A673 (cell line): ENCODE results near the gene MMD.

Source experiments
- CTCF ChIP-seq: fragments of 300-800, 200-600 bp; sonication (generic); conservative IDR thresholded peaks from 2 replicates; pipeline ENCODE4 v1.5.1; 2017; ENCODE audit warnings: low read depth, mild to moderate bottlenecking, antibody characterized with exemption, low read length, moderate library complexity, mixed read lengths
- EZH2 ChIP-seq: fragments of 200-600 bp; sonication (generic); IDR thresholded peaks from 2 replicates; pipeline ENCODE4 v1.6.1; 2017; ENCODE audit warnings: borderline replicate concordance, low read depth, mild to moderate bottlenecking, mixed read lengths, antibody characterized with exemption, low read length; ENCODE audit not compliant: poor library complexity, severe bottlenecking

GRCh38 chr17:55454906-55455474 is 33.4 kb upstream of the MMD start:
- no peak for TF ChIP-seq CTCF
- TF ChIP-seq EZH2 = no peak
